Erythroblast (primary cell): ENCODE measurements around the gene VSIG10L.

ENCODE experiments used
- GATA1 ChIP-seq: IDR thresholded peaks from 2 replicates; pipeline ENCODE4 v1.6.1; 2011; ENCODE audit warnings: low read depth, mild to moderate bottlenecking, control low read depth, low read length, moderate library complexity
- POLR2A ChIP-seq: IDR thresholded peaks from 2 replicates; pipeline ENCODE4 v1.6.1; 2011; ENCODE audit warnings: mild to moderate bottlenecking, low read length

DNA sequence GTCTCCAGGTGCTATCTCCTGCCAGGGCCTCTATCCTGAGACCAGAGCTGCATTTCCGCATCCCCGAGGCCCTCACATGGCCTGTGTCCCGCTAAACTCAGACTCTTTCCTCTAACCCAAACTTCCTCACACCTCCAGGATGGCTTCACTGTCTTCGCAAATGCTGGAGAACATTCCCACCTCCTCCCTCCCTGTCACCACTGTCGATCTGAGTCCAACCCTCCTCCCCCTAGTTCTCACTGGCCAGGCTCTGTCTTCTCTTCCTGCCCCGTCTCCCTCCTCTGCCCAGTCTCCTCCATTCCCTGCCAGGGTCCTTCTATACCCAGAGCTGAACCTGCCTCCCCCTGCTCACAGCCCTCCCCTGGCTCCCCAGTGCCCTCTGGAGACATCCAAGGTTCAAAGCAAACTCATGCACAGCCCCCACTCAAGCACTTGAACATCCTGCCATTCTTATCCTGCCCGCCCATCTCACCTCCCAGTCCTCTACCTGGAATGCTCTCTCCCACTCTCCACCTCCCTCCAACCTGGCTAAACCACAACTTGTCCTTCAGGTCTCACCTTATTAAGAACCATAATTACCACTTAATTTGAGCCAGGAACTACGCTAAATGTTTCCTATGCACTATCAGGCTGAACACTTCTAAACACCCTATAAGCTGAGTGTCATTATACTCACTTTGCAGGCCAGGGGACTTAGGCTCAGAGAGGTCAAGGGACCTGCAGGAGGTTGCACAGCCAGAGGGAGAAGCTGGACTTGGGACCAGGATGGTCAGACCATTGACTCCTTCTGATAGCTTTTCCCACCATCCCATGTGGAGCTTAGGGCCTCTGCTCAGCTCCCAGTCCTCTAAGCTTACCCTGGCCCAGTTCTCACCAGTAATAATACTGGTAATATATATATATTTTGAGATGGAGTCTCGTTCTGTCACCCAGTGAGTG is 961 bp upstream of the VSIG10L start:
- TF ChIP-seq POLR2A (no peak), GATA1 (no peak)
